Liver (tissue), 3 donors: ENCODE measurements around the gene PLCB4.

Experiments
- EGR1 ChIP-seq, 2 donors: IDR thresholded peaks; 2 replicates each; pipeline ENCODE4 v1.6.1; 2016 to 2018; ENCODE audit warnings: antibody characterized with exemption in 2 of 2, low read depth in 2 of 2
- GABPA ChIP-seq, 2 donors: IDR thresholded peaks in 1 of 2; conservative IDR thresholded peaks in 1 of 2; 2 replicates each; pipeline ENCODE4 v1.6.1; 2016; ENCODE audit warnings: antibody characterized with exemption in 2 of 2, mild to moderate bottlenecking in 1 of 2, moderate library complexity in 1 of 2
- RAD21 ChIP-seq, 2 donors: IDR thresholded peaks; 2 replicates each; pipeline ENCODE4 v1.6.1; 2016; ENCODE audit warnings: antibody characterized with exemption in 2 of 2, mild to moderate bottlenecking in 2 of 2
- RXRA ChIP-seq, 2 donors: IDR thresholded peaks; 2 replicates each; pipeline ENCODE4 v1.6.1; 2017 to 2018; ENCODE audit warnings: antibody characterized with exemption in 2 of 2, mild to moderate bottlenecking in 1 of 2
- TAF1 ChIP-seq: conservative IDR thresholded peaks from 2 replicates; pipeline ENCODE4 v1.6.1; 2016; ENCODE audit warnings: antibody characterized with exemption, mild to moderate bottlenecking
- TF ChIP-seq, protein P1 (sequence below): fragments of 150-350 bp; IDR thresholded peaks from 2 replicates; pipeline ENCODE4 v1.5.1; 2017; ENCODE audit warnings: improper control_type of control experiment, low read depth, low read length; ENCODE audit not compliant: missing input control
- TF ChIP-seq, protein P2 (sequence below): IDR thresholded peaks from 2 replicates; pipeline ENCODE4 v1.6.1; 2016; ENCODE audit warnings: antibody characterized with exemption, mild to moderate bottlenecking
- donor health status: healthy.
- donor health status: healthy.

GRCh38 chr20:9149087-9149486 is 80.2 kb downstream of the PLCB4 start:
- TF ChIP-seq, protein P1, sequence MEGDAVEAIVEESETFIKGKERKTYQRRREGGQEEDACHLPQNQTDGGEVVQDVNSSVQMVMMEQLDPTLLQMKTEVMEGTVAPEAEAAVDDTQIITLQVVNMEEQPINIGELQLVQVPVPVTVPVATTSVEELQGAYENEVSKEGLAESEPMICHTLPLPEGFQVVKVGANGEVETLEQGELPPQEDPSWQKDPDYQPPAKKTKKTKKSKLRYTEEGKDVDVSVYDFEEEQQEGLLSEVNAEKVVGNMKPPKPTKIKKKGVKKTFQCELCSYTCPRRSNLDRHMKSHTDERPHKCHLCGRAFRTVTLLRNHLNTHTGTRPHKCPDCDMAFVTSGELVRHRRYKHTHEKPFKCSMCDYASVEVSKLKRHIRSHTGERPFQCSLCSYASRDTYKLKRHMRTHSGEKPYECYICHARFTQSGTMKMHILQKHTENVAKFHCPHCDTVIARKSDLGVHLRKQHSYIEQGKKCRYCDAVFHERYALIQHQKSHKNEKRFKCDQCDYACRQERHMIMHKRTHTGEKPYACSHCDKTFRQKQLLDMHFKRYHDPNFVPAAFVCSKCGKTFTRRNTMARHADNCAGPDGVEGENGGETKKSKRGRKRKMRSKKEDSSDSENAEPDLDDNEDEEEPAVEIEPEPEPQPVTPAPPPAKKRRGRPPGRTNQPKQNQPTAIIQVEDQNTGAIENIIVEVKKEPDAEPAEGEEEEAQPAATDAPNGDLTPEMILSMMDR: no peak
- TF ChIP-seq TAF1: no peak
- TF ChIP-seq, protein P2, sequence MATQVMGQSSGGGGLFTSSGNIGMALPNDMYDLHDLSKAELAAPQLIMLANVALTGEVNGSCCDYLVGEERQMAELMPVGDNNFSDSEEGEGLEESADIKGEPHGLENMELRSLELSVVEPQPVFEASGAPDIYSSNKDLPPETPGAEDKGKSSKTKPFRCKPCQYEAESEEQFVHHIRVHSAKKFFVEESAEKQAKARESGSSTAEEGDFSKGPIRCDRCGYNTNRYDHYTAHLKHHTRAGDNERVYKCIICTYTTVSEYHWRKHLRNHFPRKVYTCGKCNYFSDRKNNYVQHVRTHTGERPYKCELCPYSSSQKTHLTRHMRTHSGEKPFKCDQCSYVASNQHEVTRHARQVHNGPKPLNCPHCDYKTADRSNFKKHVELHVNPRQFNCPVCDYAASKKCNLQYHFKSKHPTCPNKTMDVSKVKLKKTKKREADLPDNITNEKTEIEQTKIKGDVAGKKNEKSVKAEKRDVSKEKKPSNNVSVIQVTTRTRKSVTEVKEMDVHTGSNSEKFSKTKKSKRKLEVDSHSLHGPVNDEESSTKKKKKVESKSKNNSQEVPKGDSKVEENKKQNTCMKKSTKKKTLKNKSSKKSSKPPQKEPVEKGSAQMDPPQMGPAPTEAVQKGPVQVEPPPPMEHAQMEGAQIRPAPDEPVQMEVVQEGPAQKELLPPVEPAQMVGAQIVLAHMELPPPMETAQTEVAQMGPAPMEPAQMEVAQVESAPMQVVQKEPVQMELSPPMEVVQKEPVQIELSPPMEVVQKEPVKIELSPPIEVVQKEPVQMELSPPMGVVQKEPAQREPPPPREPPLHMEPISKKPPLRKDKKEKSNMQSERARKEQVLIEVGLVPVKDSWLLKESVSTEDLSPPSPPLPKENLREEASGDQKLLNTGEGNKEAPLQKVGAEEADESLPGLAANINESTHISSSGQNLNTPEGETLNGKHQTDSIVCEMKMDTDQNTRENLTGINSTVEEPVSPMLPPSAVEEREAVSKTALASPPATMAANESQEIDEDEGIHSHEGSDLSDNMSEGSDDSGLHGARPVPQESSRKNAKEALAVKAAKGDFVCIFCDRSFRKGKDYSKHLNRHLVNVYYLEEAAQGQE: no peak
- TF ChIP-seq GABPA (IDR thresholded peaks at IDR 0.05 in 1 of 2, conservative IDR thresholded peaks at IDR 0.05 in 1 of 2): no peak
- no peak for TF ChIP-seq RAD21 (IDR thresholded peaks at IDR 0.05)
- no peak for TF ChIP-seq RXRA (IDR thresholded peaks at IDR 0.05)
- no peak for TF ChIP-seq EGR1 (IDR thresholded peaks at IDR 0.05; ENCODE audit: low read depth in 2 of 2)
